NCI-H82 treated with DMSO at 0.1 percent for 48 hours (cell line): ENCODE measurements around the gene TRPC3.
A peak's percentile ranks its signal among the peaks of the same experiment; 100 is the strongest.
"Not testable (repeated sequence)": the region's sequence is repeated elsewhere in the genome, so short reads cannot be mapped to it uniquely, and the experiment has no call there.

ENCODE experiments used
- DNase-seq: peaks from one replicate; lab custom pipeline; 2025; ENCODE audit not compliant: unreplicated experiment; lab: John Stamatoyannopoulos, UW

Gene TRPC3

DNA sequence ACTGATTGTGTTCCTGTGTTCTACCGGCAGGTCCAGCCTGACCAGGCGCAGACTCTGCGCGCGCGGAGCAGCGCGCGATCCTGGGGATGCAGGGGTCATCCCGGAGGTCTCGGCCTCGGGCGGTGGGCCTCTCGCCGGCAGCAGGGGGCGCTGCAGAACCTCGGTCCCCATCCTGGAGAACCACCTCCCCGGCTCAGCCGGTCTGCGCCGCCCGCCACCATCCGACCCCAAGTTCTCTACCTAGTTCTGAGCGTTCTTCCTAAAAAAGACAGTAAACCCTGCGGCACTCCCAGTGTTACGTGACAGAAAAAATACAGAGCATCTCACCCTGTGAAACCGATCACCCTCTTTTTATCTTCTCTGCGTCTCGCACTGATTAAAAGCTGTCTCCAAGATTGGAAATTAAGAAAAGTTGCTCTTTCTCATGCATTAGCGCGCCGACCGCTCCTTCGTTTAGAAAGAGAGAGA is 1.6 kb downstream of the TRPC3 start:
- DNase-seq: no peak

DNA sequence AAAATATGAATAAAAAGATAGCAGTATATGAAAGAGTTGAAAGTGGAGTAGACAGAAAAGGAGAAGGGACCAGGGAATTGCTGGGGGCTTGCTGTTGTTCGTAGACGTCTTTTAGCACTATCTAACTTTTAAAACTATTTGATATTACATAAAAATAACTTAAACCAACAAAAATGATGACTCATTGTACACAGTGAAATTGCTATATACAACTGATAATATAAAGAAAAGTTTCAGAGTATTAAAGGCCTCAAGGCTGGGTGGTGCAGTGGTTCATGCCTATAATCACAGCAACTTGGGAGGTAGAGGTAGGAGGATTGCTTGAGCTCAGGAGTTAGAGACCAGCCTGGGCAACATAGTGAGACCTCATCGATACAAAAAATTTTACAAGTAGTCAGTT is 5.2 kb downstream of the TRPC3 start:
- DNase-seq: no peak

DNA sequence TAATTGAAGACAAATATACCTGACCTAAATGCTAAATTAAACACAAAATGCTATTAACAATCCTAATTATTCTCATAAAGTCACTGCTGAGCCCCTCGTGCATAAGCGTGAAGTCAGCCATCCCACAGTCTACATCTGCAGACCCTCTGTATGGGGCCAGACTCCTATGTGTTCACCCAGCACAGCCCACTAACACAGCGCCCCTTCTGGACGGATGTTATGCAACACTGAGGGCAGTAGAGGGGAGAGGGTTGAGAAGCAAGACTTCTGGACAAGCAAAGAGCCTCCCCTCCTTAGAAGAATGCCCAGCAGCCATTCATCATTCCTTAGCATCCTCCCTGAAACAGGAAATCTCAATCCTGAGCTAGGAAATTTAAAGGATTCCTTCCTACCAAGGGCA is 7.9 kb downstream of the TRPC3 start:
- no peak for DNase-seq

DNA sequence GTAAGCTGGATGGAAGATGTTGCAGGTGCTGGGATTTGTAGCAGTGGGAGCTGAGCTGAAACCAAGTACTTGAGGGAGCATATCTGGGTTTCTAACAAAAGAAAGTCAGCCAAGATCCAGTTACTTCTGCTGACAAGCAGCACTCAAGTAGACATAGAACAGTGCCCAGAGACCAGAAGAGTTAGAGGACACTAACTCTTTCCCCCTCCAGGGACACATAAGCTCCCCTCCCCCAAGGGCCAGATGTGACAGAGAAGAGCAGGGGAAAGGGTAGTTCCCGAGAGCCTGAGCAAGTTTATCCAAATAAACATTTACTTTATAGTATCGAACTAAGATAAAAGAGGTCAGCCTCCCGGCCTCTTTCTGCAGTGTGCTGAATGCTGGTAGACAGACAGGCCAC is 12.2 kb downstream of the TRPC3 start:
- no peak for DNase-seq

DNA sequence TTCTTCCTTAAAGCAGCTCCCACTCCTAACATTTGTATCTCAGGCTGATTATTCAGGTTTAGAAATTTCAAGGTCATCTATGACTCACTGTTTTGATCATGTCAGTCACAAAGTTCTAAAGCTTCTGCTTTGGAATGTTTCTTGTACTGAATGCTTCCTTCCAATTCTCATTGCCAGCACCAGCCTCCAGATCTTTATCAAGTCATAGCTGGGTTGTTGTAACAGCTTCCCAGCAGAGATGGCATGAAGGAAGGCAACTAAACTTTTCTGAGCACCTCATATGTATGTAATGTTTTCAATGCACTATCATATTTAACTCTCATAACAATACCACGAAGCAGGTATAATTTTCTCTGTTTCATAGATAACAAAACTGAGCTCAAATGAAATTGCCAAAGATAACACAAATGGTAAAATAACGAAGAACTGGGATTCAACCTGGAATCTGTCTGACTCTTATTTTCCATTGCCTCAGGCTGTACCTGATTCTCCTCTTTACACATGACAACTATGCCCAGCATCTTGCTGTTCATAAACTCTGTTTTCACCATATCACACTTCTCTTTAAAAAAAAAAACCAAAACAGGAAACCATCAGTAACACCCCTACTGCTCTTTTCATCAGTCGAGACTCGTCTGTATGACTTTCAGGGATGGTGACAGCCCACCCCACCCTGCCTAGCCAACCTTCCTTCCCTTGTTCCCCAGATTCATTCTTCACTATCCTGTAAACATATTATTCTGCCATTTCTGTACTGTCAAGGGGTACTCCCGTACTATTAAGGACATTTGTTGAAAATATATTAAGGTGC is 13.4 kb downstream of the TRPC3 start:
- no peak for DNase-seq

DNA sequence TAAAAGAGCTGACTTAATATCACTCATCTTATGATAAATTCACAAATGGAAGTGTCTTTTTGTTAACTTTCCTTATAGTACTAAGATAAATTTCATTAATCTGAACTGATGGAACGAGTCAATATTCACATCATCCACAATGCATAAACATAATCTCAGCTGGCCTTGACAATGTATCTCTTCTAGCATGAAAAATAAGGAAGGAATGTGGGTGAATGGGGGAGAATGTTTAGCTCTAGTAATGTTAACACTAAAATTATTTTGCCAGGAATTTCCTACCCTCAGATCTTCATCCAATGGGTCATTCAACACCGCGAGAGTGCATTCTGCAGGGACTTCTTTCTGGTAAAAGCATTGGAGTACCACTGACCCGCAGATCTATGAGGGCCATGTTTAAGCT is 15.8 kb downstream of the TRPC3 start:
- DNase-seq: no peak

DNA sequence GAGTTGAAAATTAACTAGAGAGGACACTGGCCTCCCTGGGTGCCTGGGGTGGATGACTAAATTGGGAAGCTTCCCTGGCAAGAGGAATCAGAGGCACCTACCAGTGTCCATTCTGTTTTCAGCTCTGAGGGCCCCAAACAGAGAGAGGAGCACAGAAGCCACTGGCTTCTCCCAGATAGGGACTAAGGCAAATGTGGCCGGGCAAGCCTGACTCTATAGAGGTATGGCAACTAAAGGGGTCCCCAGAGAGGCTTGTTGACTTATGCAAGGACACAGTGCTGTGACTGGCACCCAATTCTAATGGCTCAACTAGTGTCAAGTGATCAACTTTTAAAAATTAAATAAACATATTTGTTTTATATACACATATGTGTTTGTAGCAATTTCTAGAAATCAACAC is 17.2 kb downstream of the TRPC3 start:
- no peak for DNase-seq

DNA sequence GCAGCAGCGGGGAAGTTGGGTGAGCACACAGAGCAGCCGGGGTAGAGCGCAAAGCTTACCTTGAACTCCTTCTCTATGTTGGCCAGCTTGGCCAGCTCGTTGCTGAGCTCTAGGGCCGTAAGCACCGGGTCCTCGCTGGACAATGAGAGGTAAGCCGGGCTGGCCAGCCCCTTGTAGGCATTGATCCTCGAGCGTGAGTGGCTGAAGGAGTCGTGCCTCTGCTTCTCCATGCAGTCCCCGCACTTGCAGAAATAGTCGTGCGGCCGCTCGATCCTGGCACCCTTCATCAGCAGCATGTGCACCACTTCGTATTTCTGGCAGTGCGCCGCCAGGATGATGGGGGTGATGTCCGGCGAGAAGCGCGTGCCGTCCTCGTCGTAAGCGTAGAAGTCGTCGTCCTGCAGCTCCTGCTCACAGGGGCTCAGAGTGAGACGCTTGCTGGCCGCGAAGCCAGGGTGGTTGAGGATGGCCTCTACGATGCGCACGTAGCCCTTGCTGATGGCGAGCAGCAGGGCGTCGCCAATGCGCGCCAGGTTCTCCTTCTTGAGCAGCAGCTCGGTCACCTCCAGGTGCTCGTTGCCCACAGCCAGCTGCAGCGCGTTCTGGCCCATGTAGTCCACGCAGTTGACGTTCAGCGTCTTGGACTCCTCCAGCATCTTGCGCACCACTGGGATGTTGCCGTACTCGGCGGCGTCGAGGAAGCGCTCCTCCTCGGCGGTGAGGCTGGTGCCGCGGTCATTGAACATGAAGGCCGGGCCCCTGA is 19.5 kb downstream of the TRPC3 start:
- DNase-seq: no peak

DNA sequence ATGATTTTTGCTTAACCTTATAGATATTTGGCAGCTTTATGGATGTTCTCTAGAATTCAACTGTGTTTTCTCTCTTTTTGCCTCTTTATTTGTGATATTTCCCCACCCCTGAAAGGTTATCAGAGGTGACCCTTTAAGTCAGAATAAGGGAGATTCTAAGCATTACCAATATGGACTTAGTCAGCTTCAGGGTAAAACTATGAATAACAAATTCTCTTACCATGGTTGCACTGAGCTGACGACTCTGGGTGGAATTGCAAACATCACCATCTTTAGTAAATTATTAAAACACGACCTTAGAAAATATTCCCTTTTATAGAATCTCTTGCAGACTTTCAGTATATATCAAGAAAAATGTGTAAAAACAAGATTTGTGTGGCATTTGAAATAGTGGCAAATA is 21.6 kb downstream of the TRPC3 start:
- DNase-seq: no peak

DNA sequence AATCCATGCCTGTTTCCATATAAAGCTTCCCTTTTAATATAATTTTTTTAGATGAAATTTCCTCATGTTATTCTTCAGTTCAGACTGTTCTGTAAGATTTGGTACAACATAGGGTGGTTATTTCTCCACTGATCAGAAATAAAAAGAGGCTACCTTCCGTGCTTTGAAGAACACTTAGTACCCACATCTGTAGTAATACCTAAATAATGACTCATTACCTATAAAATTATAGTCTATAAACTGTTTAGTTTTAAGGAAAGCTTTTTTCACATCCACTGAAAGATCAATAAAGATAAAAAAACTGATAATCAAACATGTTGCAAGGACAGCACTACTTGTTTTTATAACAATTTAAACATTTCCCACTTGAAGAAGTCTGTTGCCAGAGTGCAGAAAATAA is 23.9 kb downstream of the TRPC3 start:
- no peak for DNase-seq

DNA sequence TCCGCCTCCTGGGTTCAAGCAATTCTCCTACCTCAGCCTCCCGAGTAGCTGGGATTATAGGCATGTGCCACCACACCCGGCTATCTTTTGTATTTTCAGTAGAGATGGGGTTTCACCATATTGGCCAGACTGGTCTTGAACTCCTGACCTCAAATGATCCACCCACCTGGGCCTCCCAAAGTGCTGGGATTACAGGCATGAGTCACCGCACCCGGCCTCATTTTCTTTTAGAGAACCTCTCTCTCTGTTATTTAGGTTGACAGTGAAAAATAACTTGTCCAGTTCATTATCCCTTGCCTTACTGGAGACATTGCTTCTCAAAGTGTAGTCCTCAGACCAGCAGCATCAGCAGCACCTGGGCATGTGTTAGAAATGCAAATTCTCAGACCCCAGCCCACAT is 25.4 kb downstream of the TRPC3 start:
- DNase-seq: not testable (repeated sequence)

DNA sequence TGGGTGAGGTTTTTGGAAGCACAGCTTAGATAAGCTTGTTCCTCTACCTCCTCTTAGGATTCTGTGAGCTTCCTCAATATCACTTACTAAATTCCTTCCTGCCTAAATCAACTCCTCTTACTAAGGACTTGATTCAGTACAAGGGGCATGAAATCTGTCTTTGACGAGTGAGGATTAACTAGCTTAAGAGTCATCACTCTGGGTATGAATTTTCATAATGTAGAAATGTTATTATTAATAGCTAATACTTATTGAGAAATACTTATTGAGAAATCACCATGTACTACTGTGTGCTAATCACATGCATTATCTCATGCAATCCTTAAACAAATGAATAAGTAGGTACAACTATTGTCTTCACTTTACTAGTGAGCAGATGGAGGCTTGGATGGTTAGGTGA is 28.6 kb downstream of the TRPC3 start:
- DNase-seq: no peak

DNA sequence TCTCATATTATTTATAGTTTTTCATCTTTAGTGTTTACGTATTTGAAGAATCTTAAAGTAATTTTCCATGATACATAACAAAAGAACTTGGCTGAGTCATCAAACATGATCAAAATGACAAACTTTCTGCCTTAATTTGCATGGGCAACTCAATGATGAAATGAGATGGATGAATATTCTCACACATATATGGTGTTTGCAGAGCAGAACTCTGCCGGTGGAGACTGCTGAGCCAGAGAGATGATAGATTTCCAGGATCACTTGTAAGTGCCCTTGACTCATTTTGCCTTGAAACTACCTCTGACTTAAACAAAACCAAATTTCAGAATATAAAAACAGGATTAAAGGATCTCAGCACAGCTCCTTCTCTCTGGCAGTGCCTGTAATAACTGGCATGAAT is 38.2 kb downstream of the TRPC3 start:
- DNase-seq: no peak

DNA sequence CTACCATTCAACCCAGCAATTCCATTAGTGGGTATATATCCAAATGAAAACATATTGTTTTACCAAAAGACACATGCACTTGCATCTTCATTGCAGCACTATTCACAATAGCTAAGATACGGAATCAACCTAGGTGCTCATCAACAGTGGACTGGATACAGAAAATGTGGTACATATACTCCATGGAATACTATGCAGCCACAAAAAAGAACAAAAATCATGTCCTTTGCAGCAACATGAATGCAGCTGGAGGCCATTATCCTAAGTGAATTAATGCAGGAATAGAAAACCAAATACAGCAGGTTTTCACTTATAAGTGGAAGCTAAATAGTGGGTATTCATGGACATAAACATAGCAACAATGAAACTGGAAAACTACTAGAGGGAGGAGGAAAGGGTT is 43.5 kb downstream of the TRPC3 start:
- DNase-seq: no peak

DNA sequence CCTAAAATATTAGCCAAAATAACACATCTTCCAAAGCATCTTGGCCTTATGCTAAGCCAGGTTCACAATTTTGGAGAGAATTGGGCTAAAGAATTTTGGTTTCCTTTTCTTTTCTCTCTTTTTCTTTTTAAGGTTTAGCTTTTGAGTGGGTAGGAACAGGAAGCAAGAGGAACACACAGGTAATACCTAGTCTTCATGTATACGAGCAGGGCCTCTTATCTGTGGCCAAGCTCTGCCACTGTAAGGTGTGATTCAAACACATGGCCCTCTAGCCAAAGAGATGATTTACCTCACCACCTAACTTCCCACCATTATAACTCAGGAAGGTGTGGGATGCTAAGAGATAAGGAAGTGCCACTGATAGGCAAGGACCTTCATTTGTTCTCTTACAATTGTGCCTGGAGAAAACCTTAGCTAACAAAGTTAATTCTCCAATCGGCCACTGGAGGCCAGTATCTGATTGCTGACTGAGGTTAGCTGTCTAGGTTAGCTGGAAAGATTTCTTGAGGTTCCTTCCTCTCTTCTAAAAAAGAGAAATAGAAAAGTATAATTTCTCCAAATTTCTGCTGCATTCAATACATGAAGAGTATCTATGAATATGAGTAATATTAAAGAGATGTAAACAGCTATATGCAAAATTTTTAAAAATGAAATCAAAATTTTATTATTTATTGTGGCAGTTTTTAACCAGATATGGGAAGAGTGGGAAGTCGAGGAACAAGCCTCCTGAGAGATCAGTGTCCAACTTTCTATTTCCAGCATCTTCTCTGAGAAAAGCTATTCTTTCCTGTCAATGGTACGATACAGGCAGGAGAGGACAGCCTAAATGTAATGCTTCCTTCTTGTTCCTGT is 51.5 kb downstream of the TRPC3 start:
- DNase-seq: peak; percentile 11

DNA sequence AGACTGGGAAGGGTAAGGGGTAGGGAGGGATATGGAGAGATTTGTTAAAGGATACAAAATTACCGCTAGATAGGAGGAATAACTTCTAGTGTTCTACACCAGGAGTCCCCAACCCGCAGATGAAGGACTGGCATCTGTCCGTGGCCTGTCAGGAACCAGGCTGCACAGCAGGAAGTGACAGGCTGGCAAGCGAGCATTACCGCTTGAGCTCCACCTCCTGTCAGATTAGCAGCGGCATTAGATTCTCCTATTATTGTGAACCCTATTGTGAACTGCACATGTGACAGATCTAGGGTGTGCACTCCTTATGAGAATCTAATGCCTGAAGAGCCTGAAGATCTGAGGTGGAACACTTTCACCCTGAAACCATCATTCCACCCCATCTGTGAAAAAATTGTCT is 53.7 kb downstream of the TRPC3 start:
- peak; percentile 40 for DNase-seq

DNA sequence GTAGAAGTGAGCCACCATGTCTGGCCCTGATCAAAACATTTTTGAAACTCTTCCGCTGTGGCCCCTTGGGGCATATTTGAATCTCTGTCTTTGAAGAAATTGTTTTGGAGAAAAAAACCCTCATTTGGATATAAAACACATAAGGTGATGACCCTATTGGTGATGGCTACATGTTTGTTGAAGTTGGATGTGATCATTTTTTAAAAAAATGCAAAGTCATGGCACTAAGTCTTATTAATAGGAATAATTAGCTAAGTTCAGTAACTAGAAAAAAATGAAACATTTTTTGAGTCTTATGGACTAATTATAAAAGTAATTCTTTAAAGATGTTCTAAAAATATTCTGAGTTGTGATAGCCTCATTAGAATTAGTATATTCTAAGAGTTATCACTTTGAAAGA is 63.7 kb downstream of the TRPC3 start:
- no peak for DNase-seq

DNA sequence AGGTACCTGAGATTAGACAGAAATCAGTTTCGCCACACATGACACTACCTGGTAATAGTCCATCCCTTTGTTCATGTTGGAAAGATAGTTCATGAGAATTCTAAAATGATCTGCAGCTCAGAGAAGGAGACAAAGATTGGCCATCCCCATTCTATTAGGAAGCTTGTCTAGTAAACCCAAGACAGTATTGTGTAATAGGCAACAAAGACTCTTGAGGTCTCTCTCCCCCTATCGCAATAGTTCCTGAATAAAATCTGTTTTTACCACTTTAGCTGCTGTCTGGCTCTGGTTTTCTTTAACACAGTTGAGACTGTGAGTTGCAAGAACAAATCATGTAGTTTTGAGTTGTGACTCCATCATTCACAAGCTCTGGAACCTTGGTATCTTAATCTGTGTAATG is 66.7 kb downstream of the TRPC3 start:
- no peak for DNase-seq

DNA sequence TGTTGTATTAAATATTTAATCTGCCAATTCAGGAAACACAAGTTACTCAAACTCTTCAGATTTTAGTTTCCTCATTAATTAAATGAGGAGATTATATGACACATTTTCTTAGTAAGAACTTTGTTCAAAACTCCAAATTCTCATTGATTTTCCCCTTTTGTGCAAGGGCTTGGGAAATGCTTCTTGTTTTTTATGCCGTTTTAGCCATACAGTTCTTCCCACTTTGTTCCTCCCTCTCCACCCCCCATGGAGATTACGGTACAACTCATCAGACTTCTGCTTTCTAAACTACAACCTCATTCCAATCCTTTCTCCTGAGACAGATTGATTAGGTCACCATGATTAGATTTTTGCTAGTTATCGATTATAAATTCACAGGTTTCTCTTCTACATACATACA is 70.7 kb downstream of the TRPC3 start:
- no peak for DNase-seq

DNA sequence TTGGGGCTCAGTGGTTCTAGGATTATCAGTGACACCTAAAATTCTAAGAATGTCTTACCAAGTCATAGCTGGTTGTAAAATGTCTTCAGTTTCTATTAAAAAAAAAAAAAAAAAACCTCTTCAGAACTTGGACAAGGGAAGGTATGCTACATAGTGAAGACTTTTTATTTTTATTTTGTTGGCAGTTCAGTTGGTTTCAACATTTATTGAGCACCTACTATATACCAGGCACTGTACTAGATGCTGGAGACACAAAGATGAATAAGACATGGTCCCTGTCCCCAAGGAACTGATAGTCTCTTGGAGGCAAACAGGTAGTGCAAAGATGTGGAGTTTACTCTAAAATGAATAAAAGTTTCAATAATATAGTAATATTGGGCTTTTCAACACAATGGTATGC is 72.7 kb downstream of the TRPC3 start:
- no peak for DNase-seq

DNA sequence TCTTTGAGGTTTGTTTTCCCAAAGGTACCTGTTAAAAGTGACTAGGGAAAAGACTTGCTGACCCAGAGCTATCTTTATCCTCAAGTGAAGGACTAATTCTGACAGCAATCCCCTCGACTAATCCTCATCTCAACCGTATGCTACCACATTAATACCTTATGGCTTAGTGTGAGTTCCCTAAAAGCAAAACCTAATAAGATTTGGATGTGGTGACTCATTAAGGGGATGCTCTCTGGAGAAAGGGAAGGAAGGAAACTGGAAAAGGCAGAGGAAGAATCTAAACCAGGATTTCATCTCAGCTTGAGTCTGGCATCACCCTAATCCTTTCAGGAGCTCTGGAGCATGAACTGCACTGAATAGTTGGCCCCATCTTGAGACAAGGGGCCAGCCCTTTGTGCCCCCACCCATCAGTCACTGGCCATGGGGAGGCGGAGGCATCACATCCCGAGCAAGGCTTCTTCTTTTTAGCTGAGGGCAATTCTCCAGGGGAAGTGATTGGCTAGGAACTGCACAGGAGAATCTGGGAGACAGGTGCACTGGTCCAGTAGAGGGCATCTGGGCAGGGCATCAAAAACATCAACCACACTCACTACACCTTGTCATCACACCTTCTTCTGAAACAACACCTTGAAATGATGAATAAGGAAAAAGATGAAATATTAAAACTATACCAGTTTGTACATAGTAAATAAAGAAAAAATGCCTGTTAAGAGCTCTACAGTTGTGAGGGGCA is 74.7 kb downstream of the TRPC3 start:
- DNase-seq: peak; percentile 97
